OCI-LY1 (cell line): Measurements from ENCODE around the gene IGSF5.

ENCODE experiments used
- H2AFZ ChIP-seq: fragments of 200-600 bp; sonication (generic), shearing (Covaris generic); 2 replicates; pipeline ENCODE4 v1.6.0; 2014; ENCODE audit warnings: antibody characterized with exemption, mild to moderate bottlenecking, low read length
- H3F3A ChIP-seq: fragments of 200-600 bp; sonication (generic), shearing (Covaris generic); 2 replicates; pipeline ENCODE4 v1.6.0; 2014; ENCODE audit warnings: mild to moderate bottlenecking, antibody characterized with exemption, low read length, moderate library complexity; ENCODE audit not compliant: insufficient read depth
- H3K27ac ChIP-seq: fragments of 200-600 bp; sonication (generic); 2 replicates; pipeline ENCODE4 v1.5.1; 2014; ENCODE audit warnings: low read length, mixed run types, mild to moderate bottlenecking, low read depth; ENCODE audit not compliant: poor library complexity, severe bottlenecking
- H3K27me3 ChIP-seq: fragments of 200-600 bp; sonication (generic); 2 replicates; pipeline ENCODE4 v1.6.0; 2014; ENCODE audit warnings: antibody characterized with exemption, mild to moderate bottlenecking, low read length, moderate library complexity; ENCODE audit not compliant: insufficient read depth
- H3K36me3 ChIP-seq: fragments of 200-600 bp; sonication (generic); 2 replicates; pipeline ENCODE4 v1.6.1; 2014; ENCODE audit warnings: mild to moderate bottlenecking, antibody characterized with exemption, low read length, moderate library complexity, mixed read lengths; ENCODE audit not compliant: insufficient read depth
- H3K4me1 ChIP-seq: fragments of 200-600 bp; sonication (generic); 2 replicates; pipeline ENCODE4 v1.5.1; 2014; ENCODE audit warnings: mild to moderate bottlenecking, low read length, moderate library complexity; ENCODE audit not compliant: insufficient read depth, severe bottlenecking
- H3K4me2 ChIP-seq: fragments of 200-600 bp; sonication (generic), shearing (Covaris generic); 2 replicates; pipeline ENCODE4 v1.6.1; 2014; ENCODE audit warnings: low read length
- H3K4me3 ChIP-seq: fragments of 200-600 bp; sonication (generic); 2 replicates; pipeline ENCODE4 v1.5.1; 2014; ENCODE audit warnings: low read length, low read depth, mild to moderate bottlenecking, mixed read lengths; ENCODE audit not compliant: poor library complexity, severe bottlenecking
- H3K79me2 ChIP-seq: fragments of 200-600 bp; shearing (Covaris generic); 2 replicates; pipeline ENCODE4 v1.6.1; 2016; ENCODE audit warnings: mixed run types, low read length, mixed read lengths; ENCODE audit not compliant: insufficient read depth
- H3K9ac ChIP-seq: fragments of 200-600 bp; sonication (generic), shearing (Covaris generic); 2 replicates; pipeline ENCODE4 v1.6.1; 2014; ENCODE audit warnings: mild to moderate bottlenecking, low read length, mixed read lengths
- H3K9me2 ChIP-seq: fragments of 200-600 bp; sonication (generic), shearing (Covaris generic); 2 replicates; pipeline ENCODE4 v1.6.1; 2014; ENCODE audit warnings: low read depth, mild to moderate bottlenecking, low read length, mixed read lengths
- H3K9me3 ChIP-seq: fragments of 200-600 bp; shearing (Covaris generic); 2 replicates; pipeline ENCODE4 v1.6.1; 2014; ENCODE audit warnings: low read length, mixed read lengths
- H4K20me1 ChIP-seq: fragments of 200-600 bp; sonication (generic), shearing (Covaris generic); 2 replicates; pipeline ENCODE4 v1.6.0; 2016; ENCODE audit warnings: mild to moderate bottlenecking, low read length; ENCODE audit not compliant: insufficient read depth
- EZH2 ChIP-seq: fragments of 200-600 bp; sonication (generic), shearing (Covaris generic); IDR thresholded peaks from 2 replicates; pipeline ENCODE4 v1.8.0; 2017; ENCODE audit warnings: borderline replicate concordance, mixed run types, mild to moderate bottlenecking, antibody characterized with exemption, low read length, moderate library complexity, mixed read lengths
- TF ChIP-seq, protein P1 (sequence below): fragments of 200-600 bp; sonication (generic), shearing (Covaris generic); IDR thresholded peaks from 2 replicates; pipeline ENCODE4 v1.5.1; 2017; ENCODE audit warnings: mild to moderate bottlenecking, antibody characterized with exemption, low read length, moderate library complexity, mixed read lengths

IGSF5 gene

GRCh38 chr21:39726133-39726532, 18.9 kb upstream of the IGSF5 start:
- Histone ChIP-seq H2AFZ (no peak overlapping the region), H4K20me1 (no peaks in the 10 kb centered on the region), H3K27ac (no peak overlapping the region), H3K27me3 (no peaks in the 10 kb centered on the region; the same call in 1 of the 2 replicates), H3K4me1 (no peaks in the 10 kb centered on the region), H3K79me2 (no peaks in the 10 kb centered on the region), H3K4me2 (no peak overlapping the region), H3K9me3 (no peaks in the 10 kb centered on the region), H3K36me3 (no peaks in the 10 kb centered on the region), H3K9ac (no peak overlapping the region), H3K4me3 (no peak overlapping the region), H3K9me2 (no peaks in the 10 kb centered on the region), H3F3A (no peaks in the 10 kb centered on the region)
- TF ChIP-seq EZH2 = no peak
- TF ChIP-seq, protein P1, sequence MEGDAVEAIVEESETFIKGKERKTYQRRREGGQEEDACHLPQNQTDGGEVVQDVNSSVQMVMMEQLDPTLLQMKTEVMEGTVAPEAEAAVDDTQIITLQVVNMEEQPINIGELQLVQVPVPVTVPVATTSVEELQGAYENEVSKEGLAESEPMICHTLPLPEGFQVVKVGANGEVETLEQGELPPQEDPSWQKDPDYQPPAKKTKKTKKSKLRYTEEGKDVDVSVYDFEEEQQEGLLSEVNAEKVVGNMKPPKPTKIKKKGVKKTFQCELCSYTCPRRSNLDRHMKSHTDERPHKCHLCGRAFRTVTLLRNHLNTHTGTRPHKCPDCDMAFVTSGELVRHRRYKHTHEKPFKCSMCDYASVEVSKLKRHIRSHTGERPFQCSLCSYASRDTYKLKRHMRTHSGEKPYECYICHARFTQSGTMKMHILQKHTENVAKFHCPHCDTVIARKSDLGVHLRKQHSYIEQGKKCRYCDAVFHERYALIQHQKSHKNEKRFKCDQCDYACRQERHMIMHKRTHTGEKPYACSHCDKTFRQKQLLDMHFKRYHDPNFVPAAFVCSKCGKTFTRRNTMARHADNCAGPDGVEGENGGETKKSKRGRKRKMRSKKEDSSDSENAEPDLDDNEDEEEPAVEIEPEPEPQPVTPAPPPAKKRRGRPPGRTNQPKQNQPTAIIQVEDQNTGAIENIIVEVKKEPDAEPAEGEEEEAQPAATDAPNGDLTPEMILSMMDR = no peak

DNA sequence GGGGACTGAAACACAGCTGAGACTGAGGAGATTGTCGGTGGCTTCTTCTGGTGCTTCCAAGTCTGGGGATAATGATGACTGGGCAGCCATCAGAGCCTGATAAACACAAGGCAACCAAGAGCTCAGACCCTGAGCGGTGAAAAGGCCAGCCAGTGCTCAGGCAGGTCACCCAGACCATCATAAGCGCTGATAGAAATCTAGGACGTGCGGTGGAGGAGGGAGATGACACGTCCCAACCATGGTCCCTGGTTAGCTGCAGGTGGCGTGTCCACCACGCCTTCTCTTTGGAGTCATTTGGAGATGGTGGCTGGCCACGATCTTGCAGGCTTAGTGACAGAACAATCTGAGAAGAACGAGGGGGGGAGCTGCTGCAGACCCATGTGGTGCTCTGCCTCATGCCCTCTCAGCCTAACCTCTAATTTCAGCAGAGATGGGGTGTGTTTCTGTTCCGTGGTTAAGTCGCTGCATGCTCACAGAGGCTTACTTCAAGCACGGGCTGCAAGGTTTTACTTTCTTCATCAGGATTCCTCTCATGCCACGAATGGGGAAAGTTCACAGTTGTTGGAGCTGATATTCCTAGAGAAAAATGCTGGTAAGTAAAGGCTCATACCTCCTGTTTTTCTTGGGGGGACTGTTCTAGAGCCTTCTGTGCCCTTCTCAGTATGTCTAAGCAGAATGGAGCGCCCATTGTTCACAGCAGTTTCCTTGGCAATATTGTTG, 17.4 kb upstream of the IGSF5 start:
- Histone ChIP-seq H3K4me2 (no peak overlapping the region), H3K27me3 (no peaks in the 10 kb centered on the region; the same call in 1 of the 2 replicates), H3K4me3 (no peak overlapping the region), H2AFZ (no peak overlapping the region), H3K9me3 (no peaks in the 10 kb centered on the region), H3K27ac (no peak overlapping the region), H4K20me1 (no peaks in the 10 kb centered on the region), H3K36me3 (no peaks in the 10 kb centered on the region), H3F3A (no peaks in the 10 kb centered on the region), H3K79me2 (no peaks in the 10 kb centered on the region), H3K9me2 (no peaks in the 10 kb centered on the region), H3K9ac (no peak overlapping the region), H3K4me1 (no peaks in the 10 kb centered on the region)
- TF ChIP-seq, protein P1 = no peak
- TF ChIP-seq EZH2 = no peak

GRCh38 chr21:39728341-39728740, 16.6 kb upstream of the IGSF5 start:
- no peak for TF ChIP-seq EZH2
- TF ChIP-seq, protein P1 = no peak
- no peaks in the 10 kb centered on the region for H4K20me1 ChIP-seq
- H3K27ac ChIP-seq = no peak overlapping the region
- no peak overlapping the region for H3K4me3 ChIP-seq
- H3K9me3 ChIP-seq = no peaks in the 10 kb centered on the region
- no peaks in the 10 kb centered on the region for H3K36me3 ChIP-seq
- H3F3A ChIP-seq = no peaks in the 10 kb centered on the region
- H3K27me3 ChIP-seq = no peaks in the 10 kb centered on the region; the same call in 1 of the 2 replicates
- no peaks in the 10 kb centered on the region for H3K4me1 ChIP-seq
- H3K4me2 ChIP-seq = no peak overlapping the region
- H3K79me2 ChIP-seq = no peaks in the 10 kb centered on the region
- H2AFZ ChIP-seq = no peak overlapping the region
- no peak overlapping the region for H3K9ac ChIP-seq
- H3K9me2 ChIP-seq = no peaks in the 10 kb centered on the region
